Stomach (tissue), 9 donors: ENCODE results near the gene WDR7. TPM values are rescaled to one million over a fixed set of nuclear protein-coding genes. Genes with fewer than 3 reads are reported as not detected.

Experiments used
- DNase-seq, 2 donors: peaks; one replicate each; pipeline versions ENCODE4 v3.0.0 to v3.0.0-alpha.2; 2013 to 2019
- H3K27ac ChIP-seq, 5 donors: fragments of 200-600 bp in 4 of 5; sonication (generic) in 4 of 5; one replicate each; pipeline ENCODE4 v1.5.1; 2013 to 2019; ENCODE audit warnings: mild to moderate bottlenecking in 1 of 5, moderate library complexity in 1 of 5
- H3K27me3 ChIP-seq, 3 donors: fragments of 200-600 bp; sonication (generic); one replicate each; pipeline ENCODE4 v1.5.1; 2017 to 2019; ENCODE audit warnings: mixed run types in 1 of 3
- H3K36me3 ChIP-seq, 4 donors: fragments of 200-600 bp; sonication (generic); 1 replicate in 3 of 4; 2 replicates in 1 of 4; pipeline ENCODE4 v1.5.1; 2016 to 2019
- H3K4me1 ChIP-seq, 4 donors: fragments of 200-600 bp; sonication (generic); one replicate each; pipeline ENCODE4 v1.5.1; 2016 to 2019
- H3K4me3 ChIP-seq, 4 donors: fragments of 200-600 bp; sonication (generic) in 3 of 4; one replicate each; pipeline ENCODE4 v1.5.1; 2016 to 2019; ENCODE audit warnings: mild to moderate bottlenecking in 1 of 4
- H3K9me3 ChIP-seq, 4 donors: fragments of 200-600 bp; sonication (generic); one replicate each; pipeline ENCODE4 v1.5.1; 2016 to 2019
- CTCF ChIP-seq, 7 experiments: fragments of 450-650 bp in 4 of 7; fragments of 200-600 bp in 3 of 7; sonication (generic) in 3 of 7; IDR thresholded peaks; one replicate each; pipeline ENCODE4 v1.5.1; 2016 to 2019; ENCODE audit warnings: antibody characterized with exemption in 7 of 7, control low read depth in 2 of 7, mild to moderate bottlenecking in 1 of 7
- EP300 ChIP-seq: sonication (generic); formaldehyde crosslinking; IDR thresholded peaks from one replicate; pipeline ENCODE4 v1.6.1; 2017; ENCODE audit warnings: antibody characterized with exemption
- POLR2A ChIP-seq, 4 donors: fragments of 450-650 bp; IDR thresholded peaks; one replicate each; pipeline ENCODE4 v1.6.1; 2016; ENCODE audit warnings: antibody characterized with exemption in 4 of 4, control low read depth in 2 of 4, mild to moderate bottlenecking in 1 of 4, moderate library complexity in 1 of 4
- POLR2AphosphoS5 ChIP-seq, 3 donors: sonication (generic); formaldehyde crosslinking; IDR thresholded peaks; one replicate each; pipeline ENCODE4 v1.6.1; 2016; ENCODE audit warnings: antibody characterized with exemption in 3 of 3
- WGBS, 5 donors: extraction: QIAGEN DNeasy Blood & Tissue Kit in 3 of 5; methylation state at CpG; one replicate each; pipeline versions ENCODE4 v1.1.5 to v1.1.7; 2013 to 2018; 5-methylcytosine and 5-hydroxymethylcytosine counted together
- intact Hi-C: fragments of 100-400 bp; cut with DNase I; formaldehyde crosslinking; loops from one replicate; pipeline ENCODE4 v1.15.1; 2023; ENCODE audit warnings: low total_unique reads
- polyA plus RNA-seq, 3 donors: library from polyadenylated mRNA; stranded (reverse); fragments of 200-250 nt; gene quantifications; one replicate each; pipeline ENCODE4 v1.2.3, GENCODE V29; 2013
- total RNA-seq, 5 donors: library from RNA; depleted of rRNA; stranded (reverse); fragments of >200 nt; gene quantifications; one replicate each; pipeline versions ENCODE4 v1.1.0 to v1.2.3, GENCODE V29; 2014 to 2016
- donor health status: healthy with polysubstance abuse.
- donor health status: Bipolar disorder and iron deficiency.
- donor health status: healthy.

WDR7 gene
- total and polyA plus RNA-seq, 8 donors = 1.7 to 250 (median 47.2) TPM

- no peak overlapping the region for H3K4me3 ChIP-seq
- DNase-seq = no peak
- intact Hi-C loops = no loop called here
- TF ChIP-seq POLR2AphosphoS5 (IDR thresholded peaks at IDR 0.05) (no peak), CTCF (IDR thresholded peaks at IDR 0.05) (no peak), POLR2A (IDR thresholded peaks at IDR 0.05) (no peak), EP300 (no peak)
- 92 to 98% (median 94%) methylated on average over 7 of the region's 7 CpGs for WGBS, 5 donors
- H3K27ac ChIP-seq = no peak overlapping the region
- H3K9me3 ChIP-seq = no peaks in the 10 kb centered on the region
- no peaks in the 10 kb centered on the region for H3K4me1 ChIP-seq
- peaks cover 0 to 3% (median under 1%) of the 10 kb centered on the region in 4 donors for H3K36me3 ChIP-seq
- H3K27me3 ChIP-seq = no peaks in the 10 kb centered on the region
These were observed 364.3 kb downstream of the WDR7 start for GRCh38 chr18:57015451-57015850.

GRCh38 chr18:57018845-57019244 is 367.7 kb downstream of the WDR7 start:
- Histone ChIP-seq H3K36me3 (peaks cover 0 to 21% (median 20%) of the 10 kb centered on the region in 4 donors), H3K9me3 (no peaks in the 10 kb centered on the region), H3K27me3 (no peaks in the 10 kb centered on the region), H3K4me3 (no peak overlapping the region), H3K4me1 (no peaks in the 10 kb centered on the region), H3K27ac (no peak overlapping the region)
- no peak for DNase-seq
- intact Hi-C loops = no loop called here
- 80 to 99% (median 98%) methylated on average over 3 of the region's 3 CpGs for WGBS, 5 donors
- TF ChIP-seq EP300 = no peak
- TF ChIP-seq CTCF (IDR thresholded peaks at IDR 0.05) = no peak
- no peak for TF ChIP-seq POLR2A (IDR thresholded peaks at IDR 0.05)
- TF ChIP-seq POLR2AphosphoS5 (IDR thresholded peaks at IDR 0.05) = no peak

GRCh38 chr18:57022716-57023115 is 371.6 kb downstream of the WDR7 start:
- no peaks in the 10 kb centered on the region for H3K9me3 ChIP-seq
- intact Hi-C loops = no loop called here
- H3K27me3 ChIP-seq = no peaks in the 10 kb centered on the region
- H3K4me1 ChIP-seq = no peaks in the 10 kb centered on the region
- TF ChIP-seq EP300 = no peak
- no peak for TF ChIP-seq CTCF (IDR thresholded peaks at IDR 0.05)
- no peak for TF ChIP-seq POLR2A (IDR thresholded peaks at IDR 0.05)
- no peak for DNase-seq
- WGBS, 5 donors = 62 to 94% (median 70%) methylated on average over 4 of the region's 4 CpGs
- no peak overlapping the region for H3K4me3 ChIP-seq
- no peak overlapping the region for H3K27ac ChIP-seq
- H3K36me3 ChIP-seq = peaks cover 8 to 34% (median 33%) of the 10 kb centered on the region in 4 donors

- H3K27ac ChIP-seq = no peak overlapping the region
- no peak for DNase-seq
- no peaks in the 10 kb centered on the region for H3K27me3 ChIP-seq
- intact Hi-C loops = no loop called here
- no peaks in the 10 kb centered on the region for H3K9me3 ChIP-seq
- WGBS, 5 donors = 47 to 59% (median 53%) methylated on average over 3 of the region's 3 CpGs
- H3K4me1 ChIP-seq = no peaks in the 10 kb centered on the region
- H3K4me3 ChIP-seq = no peak overlapping the region
- TF ChIP-seq EP300 (no peak), POLR2A (IDR thresholded peaks at IDR 0.05) (no peak), POLR2AphosphoS5 (IDR thresholded peaks at IDR 0.05) (no peak), CTCF (IDR thresholded peaks at IDR 0.05) (no peak)
- peaks cover 8 to 40% (median 37%) of the 10 kb centered on the region in 4 donors for H3K36me3 ChIP-seq
These were observed 372.2 kb downstream of the WDR7 start for GRCh38 chr18:57023275-57023882.
